ENCODE results near the gene NSA2. TPM values are rescaled to one million over a fixed set of nuclear protein-coding genes. Genes with fewer than 3 reads are reported as not detected.

Gene NSA2
- total and polyA plus RNA-seq, 2 experiments from 2014 or later = 46.1 to 85.1 TPM

GRCh38 chr5:74810915-74811314, 43.9 kb downstream of the NSA2 start:
- Histone ChIP-seq H3K4me1 (ENCODE audit: low read depth) (no peaks in the 10 kb centered on the region), H3K27me3 (no peaks in the 10 kb centered on the region), H3K36me3 (no peaks in the 10 kb centered on the region), H3K27ac (no peak overlapping the region), H3K9me3 (ENCODE audit: low read depth) (no peaks in the 10 kb centered on the region), H3K4me3 (no peak overlapping the region)
- DNase-seq (ENCODE audit: low read depth in 1 of 2, low spot score in 1 of 2) = no peak
- TF ChIP-seq, protein P1, sequence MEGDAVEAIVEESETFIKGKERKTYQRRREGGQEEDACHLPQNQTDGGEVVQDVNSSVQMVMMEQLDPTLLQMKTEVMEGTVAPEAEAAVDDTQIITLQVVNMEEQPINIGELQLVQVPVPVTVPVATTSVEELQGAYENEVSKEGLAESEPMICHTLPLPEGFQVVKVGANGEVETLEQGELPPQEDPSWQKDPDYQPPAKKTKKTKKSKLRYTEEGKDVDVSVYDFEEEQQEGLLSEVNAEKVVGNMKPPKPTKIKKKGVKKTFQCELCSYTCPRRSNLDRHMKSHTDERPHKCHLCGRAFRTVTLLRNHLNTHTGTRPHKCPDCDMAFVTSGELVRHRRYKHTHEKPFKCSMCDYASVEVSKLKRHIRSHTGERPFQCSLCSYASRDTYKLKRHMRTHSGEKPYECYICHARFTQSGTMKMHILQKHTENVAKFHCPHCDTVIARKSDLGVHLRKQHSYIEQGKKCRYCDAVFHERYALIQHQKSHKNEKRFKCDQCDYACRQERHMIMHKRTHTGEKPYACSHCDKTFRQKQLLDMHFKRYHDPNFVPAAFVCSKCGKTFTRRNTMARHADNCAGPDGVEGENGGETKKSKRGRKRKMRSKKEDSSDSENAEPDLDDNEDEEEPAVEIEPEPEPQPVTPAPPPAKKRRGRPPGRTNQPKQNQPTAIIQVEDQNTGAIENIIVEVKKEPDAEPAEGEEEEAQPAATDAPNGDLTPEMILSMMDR (IDR thresholded peaks at IDR 0.05; ENCODE audit: low read depth, low read length) = no peak

GRCh38 chr5:74816875-74817274, 49.8 kb downstream of the NSA2 start:
- Histone ChIP-seq H3K4me3 (no peak overlapping the region), H3K4me1 (ENCODE audit: low read depth) (no peaks in the 10 kb centered on the region), H3K27ac (no peak overlapping the region), H3K9me3 (ENCODE audit: low read depth) (no peaks in the 10 kb centered on the region), H3K27me3 (no peaks in the 10 kb centered on the region), H3K36me3 (no peaks in the 10 kb centered on the region)
- TF ChIP-seq, protein P1 (IDR thresholded peaks at IDR 0.05; ENCODE audit: low read depth, low read length) = no peak
- no peak for DNase-seq (ENCODE audit: low read depth in 1 of 2, low spot score in 1 of 2)

- H3K36me3 ChIP-seq = no peaks in the 10 kb centered on the region
- no peak overlapping the region for H3K27ac ChIP-seq
- H3K9me3 ChIP-seq (ENCODE audit: low read depth) = no peaks in the 10 kb centered on the region
- H3K27me3 ChIP-seq = no peaks in the 10 kb centered on the region
- H3K4me1 ChIP-seq (ENCODE audit: low read depth) = no peaks in the 10 kb centered on the region
- TF ChIP-seq, protein P1 (IDR thresholded peaks at IDR 0.05; ENCODE audit: low read depth, low read length) = no peak
- no peak for DNase-seq (ENCODE audit: low read depth in 1 of 2, low spot score in 1 of 2)
- H3K4me3 ChIP-seq = no peak overlapping the region
These were observed 55.2 kb downstream of the NSA2 start for GRCh38 chr5:74822288-74822687.

GRCh38 chr5:74829413-74829812, 62.4 kb downstream of the NSA2 start:
- no peaks in the 10 kb centered on the region for H3K36me3 ChIP-seq
- H3K4me3 ChIP-seq = no peak overlapping the region
- no peaks in the 10 kb centered on the region for H3K9me3 ChIP-seq (ENCODE audit: low read depth)
- no peak for DNase-seq (ENCODE audit: low read depth in 1 of 2, low spot score in 1 of 2)
- no peak overlapping the region for H3K27ac ChIP-seq
- no peaks in the 10 kb centered on the region for H3K4me1 ChIP-seq (ENCODE audit: low read depth)
- TF ChIP-seq, protein P1 (IDR thresholded peaks at IDR 0.05; ENCODE audit: low read depth, low read length) = no peak
- no peaks in the 10 kb centered on the region for H3K27me3 ChIP-seq

Other genes with a start within 250 kb of the NSA2 start
- gene ENC1, start 126.5 kb upstream of the NSA2 start, total RNA-seq = 5.7 and 6.5 TPM in 2 replicates
- gene ENC1, start 126.5 kb upstream of the NSA2 start, polyA plus RNA-seq = 0.56 and 2.3 TPM in 2 replicates
- gene HEXB, start 82.0 kb upstream of the NSA2 start, total RNA-seq = 26.4 and 30.1 TPM in 2 replicates
- gene HEXB, start 82.0 kb upstream of the NSA2 start, polyA plus RNA-seq = 26.8 and 36.7 TPM in 2 replicates
- 55.7 and 59.6 TPM in 2 replicates for gene GFM2, start 132 bp upstream of the NSA2 start, total RNA-seq
- 50.0 and 50.9 TPM in 2 replicates for gene GFM2, start 132 bp upstream of the NSA2 start, polyA plus RNA-seq
- 28.7 and 30.1 TPM in 2 replicates for gene FAM169A, start 99.1 kb downstream of the NSA2 start, total RNA-seq
- 3.9 and 6.1 TPM in 2 replicates for gene FAM169A, start 99.1 kb downstream of the NSA2 start, polyA plus RNA-seq